Testis (tissue), 3 donors: ENCODE results near the gene ADAMTS18. TPM values are rescaled to one million over a fixed set of nuclear protein-coding genes. Genes with fewer than 3 reads are reported as not detected.

Experiments used
- DNase-seq: peaks from one replicate; pipeline ENCODE4 v3.0.0-alpha.2; 2019
- H3K27ac ChIP-seq, 2 donors: fragments of 200-600 bp; sonication (generic); one replicate each; pipeline ENCODE4 v1.5.1; 2019
- H3K27me3 ChIP-seq: fragments of 200-600 bp; sonication (generic); one replicate; pipeline ENCODE4 v1.5.1; 2019
- H3K36me3 ChIP-seq: fragments of 200-600 bp; sonication (generic); one replicate; pipeline ENCODE4 v1.5.1; 2017; ENCODE audit warnings: low read depth; ENCODE audit errors: missing control alignments
- H3K4me1 ChIP-seq: fragments of 200-600 bp; sonication (generic); one replicate; pipeline ENCODE4 v1.5.1; 2019
- H3K4me3 ChIP-seq, 2 donors: fragments of 200-600 bp; sonication (generic); one replicate each; pipeline ENCODE4 v1.5.1; 2017 to 2019
- H3K9me3 ChIP-seq: fragments of 200-600 bp; sonication (generic); one replicate; pipeline ENCODE4 v1.5.1; 2017
- POLR2A ChIP-seq: fragments of 450-650 bp; IDR thresholded peaks from one replicate; pipeline ENCODE4 v1.6.1; 2017; ENCODE audit warnings: antibody characterized with exemption, mild to moderate bottlenecking, moderate library complexity
- whole genome bisulfite sequencing, 2 donors: methylation state at CpG; one replicate each; pipeline ENCODE4 v1.1.5; 2018; 5-methylcytosine and 5-hydroxymethylcytosine counted together
- intact Hi-C: fragments of 100-400 bp; cut with DNase I; formaldehyde crosslinking; loops from one replicate; pipeline ENCODE4 v1.15.1; 2023; ENCODE audit warnings: low total_unique reads
- polyA plus RNA-seq: library from polyadenylated mRNA; stranded (reverse); fragments of 350-450 nt; fragmentation: Illumina TruSeq; extraction: RNeasy Lipid Tissue Mini Kit (QIAGEN cat#74804); gene quantifications from one replicate; pipeline ENCODE4 v1.2.3, GENCODE V29; 2014; ENCODE audit warnings: low read depth, low replicate concordance; ENCODE audit not compliant: insufficient read depth
- total RNA-seq, 2 donors: library from RNA; depleted of rRNA; stranded (reverse); fragments of >200 nt; gene quantifications; one replicate each; pipeline ENCODE4 v1.2.3, GENCODE V29; 2016
- TF ChIP-seq, protein P1 (sequence below), 3 experiments: fragments of 450-650 bp in 2 of 3; fragments of 200-600 bp in 1 of 3; sonication (generic) in 1 of 3; IDR thresholded peaks; one replicate each; pipeline ENCODE4 v1.5.1; 2016 to 2019; ENCODE audit warnings: antibody characterized with exemption in 3 of 3, mild to moderate bottlenecking in 2 of 3, moderate library complexity in 1 of 3

The ADAMTS18 gene
- total and polyA plus RNA-seq, 3 donors from 2014 or later = 0.65 to 3.4 (median 1.1) TPM

GRCh38 chr16:77295896-77296295, 138.9 kb downstream of the ADAMTS18 start:
- no peak for TF ChIP-seq POLR2A
- TF ChIP-seq, protein P1, sequence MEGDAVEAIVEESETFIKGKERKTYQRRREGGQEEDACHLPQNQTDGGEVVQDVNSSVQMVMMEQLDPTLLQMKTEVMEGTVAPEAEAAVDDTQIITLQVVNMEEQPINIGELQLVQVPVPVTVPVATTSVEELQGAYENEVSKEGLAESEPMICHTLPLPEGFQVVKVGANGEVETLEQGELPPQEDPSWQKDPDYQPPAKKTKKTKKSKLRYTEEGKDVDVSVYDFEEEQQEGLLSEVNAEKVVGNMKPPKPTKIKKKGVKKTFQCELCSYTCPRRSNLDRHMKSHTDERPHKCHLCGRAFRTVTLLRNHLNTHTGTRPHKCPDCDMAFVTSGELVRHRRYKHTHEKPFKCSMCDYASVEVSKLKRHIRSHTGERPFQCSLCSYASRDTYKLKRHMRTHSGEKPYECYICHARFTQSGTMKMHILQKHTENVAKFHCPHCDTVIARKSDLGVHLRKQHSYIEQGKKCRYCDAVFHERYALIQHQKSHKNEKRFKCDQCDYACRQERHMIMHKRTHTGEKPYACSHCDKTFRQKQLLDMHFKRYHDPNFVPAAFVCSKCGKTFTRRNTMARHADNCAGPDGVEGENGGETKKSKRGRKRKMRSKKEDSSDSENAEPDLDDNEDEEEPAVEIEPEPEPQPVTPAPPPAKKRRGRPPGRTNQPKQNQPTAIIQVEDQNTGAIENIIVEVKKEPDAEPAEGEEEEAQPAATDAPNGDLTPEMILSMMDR (IDR thresholded peaks at IDR 0.05) = no peak
- H3K27ac ChIP-seq = no peak overlapping the region
- no peak overlapping the region for H3K4me3 ChIP-seq
- no peaks in the 10 kb centered on the region for H3K4me1 ChIP-seq
- no peaks in the 10 kb centered on the region for H3K27me3 ChIP-seq
- DNase-seq = no peak
- H3K9me3 ChIP-seq = no peaks in the 10 kb centered on the region
- WGBS, 2 donors = 90 to 97% methylated on average over 3 of the region's 3 CpGs
- intact Hi-C loops = no loop called here
- H3K36me3 ChIP-seq = no peaks in the 10 kb centered on the region

GRCh38 chr16:77290451-77291115, 144.3 kb downstream of the ADAMTS18 start:
- Histone ChIP-seq H3K4me3 (no peak overlapping the region), H3K9me3 (no peaks in the 10 kb centered on the region), H3K27ac (no peak overlapping the region), H3K36me3 (no peaks in the 10 kb centered on the region), H3K4me1 (no peaks in the 10 kb centered on the region), H3K27me3 (no peaks in the 10 kb centered on the region)
- intact Hi-C loops = no loop called here
- 50 to 56% methylated on average over 9 to 10 of the region's 10 CpGs for WGBS, 2 donors
- DNase-seq = no peak
- TF ChIP-seq POLR2A = no peak

DNA sequence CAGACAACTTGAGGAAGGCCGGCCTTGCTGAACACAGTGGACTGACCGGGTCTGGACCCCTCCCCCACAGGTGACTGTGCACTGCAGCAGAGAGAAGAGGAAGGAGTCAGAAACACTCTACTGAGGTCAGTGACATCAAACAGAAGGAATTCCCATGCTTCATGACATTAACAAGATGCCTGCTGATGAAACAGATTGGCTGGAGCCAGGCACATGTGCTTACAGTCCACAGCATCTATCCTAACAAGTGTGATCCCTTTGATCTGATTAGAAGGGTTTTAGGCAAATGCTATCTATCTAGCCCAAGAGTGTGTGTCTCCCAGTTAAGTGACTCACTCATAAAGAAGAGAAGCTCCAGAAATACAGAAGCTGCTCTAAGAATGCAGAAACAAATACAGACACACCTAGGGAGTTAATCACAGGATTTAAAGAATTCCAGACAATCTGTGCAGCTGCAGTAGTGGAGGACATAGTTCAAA, 145.5 kb downstream of the ADAMTS18 start:
- 41 to 86% methylated on average over 2 of the region's 2 CpGs for WGBS, 2 donors

GRCh38 chr16:77288222-77288621, 146.6 kb downstream of the ADAMTS18 start:
- no peak for DNase-seq
- Histone ChIP-seq H3K9me3 (no peaks in the 10 kb centered on the region), H3K27me3 (no peaks in the 10 kb centered on the region), H3K36me3 (no peaks in the 10 kb centered on the region), H3K4me1 (no peaks in the 10 kb centered on the region), H3K27ac (no peak overlapping the region), H3K4me3 (no peak overlapping the region)
- TF ChIP-seq POLR2A = no peak
- TF ChIP-seq, protein P1 (IDR thresholded peaks at IDR 0.05) = no peak
- intact Hi-C loops = no loop called here
- 75 to 78% methylated on average over 3 of the region's 3 CpGs for WGBS, 2 donors

More for the DNA sequence above, 145.5 kb downstream of the ADAMTS18 start:
- Histone ChIP-seq H3K27ac (no peak overlapping the region), H3K27me3 (no peaks in the 10 kb centered on the region), H3K36me3 (no peaks in the 10 kb centered on the region), H3K4me3 (no peak overlapping the region), H3K9me3 (no peaks in the 10 kb centered on the region), H3K4me1 (no peaks in the 10 kb centered on the region)
- no peak for DNase-seq
- intact Hi-C loops = no loop called here
- TF ChIP-seq POLR2A = no peak
- TF ChIP-seq, protein P1 (IDR thresholded peaks at IDR 0.05) = no peak

GRCh38 chr16:77285676-77286075, 149.2 kb downstream of the ADAMTS18 start:
- intact Hi-C loops = no loop called here
- DNase-seq = no peak
- Histone ChIP-seq H3K27me3 (no peaks in the 10 kb centered on the region), H3K9me3 (no peaks in the 10 kb centered on the region), H3K4me1 (no peaks in the 10 kb centered on the region), H3K4me3 (no peak overlapping the region), H3K36me3 (no peaks in the 10 kb centered on the region), H3K27ac (no peak overlapping the region)
- 71 to 87% methylated on average over 5 of the region's 5 CpGs for WGBS, 2 donors
- TF ChIP-seq, protein P1 (IDR thresholded peaks at IDR 0.05) = no peak
- no peak for TF ChIP-seq POLR2A
